H9 (cell line): ENCODE results near the gene USP6NL. TPM values are rescaled to one million over a fixed set of nuclear protein-coding genes. Genes with fewer than 3 reads are reported as not detected.

ENCODE experiments used
- DNase-seq: peaks from one replicate; pipeline ENCODE4 v3.0.0-alpha.2; 2017
- H2AFZ ChIP-seq: one replicate; pipeline ENCODE4 v1.6.1; 2013; ENCODE audit warnings: mild to moderate bottlenecking, low read length, control low read depth, moderate library complexity
- H2AK5ac ChIP-seq: 2 replicates; pipeline ENCODE4 v1.6.1; 2013; ENCODE audit warnings: low read length, control low read depth, mixed read lengths; ENCODE audit not compliant: insufficient read length
- H2BK120ac ChIP-seq: one replicate; pipeline ENCODE4 v1.6.1; 2013; ENCODE audit warnings: low read depth, mild to moderate bottlenecking, low read length, control low read depth, inconsistent platforms; ENCODE audit not compliant: poor library complexity, severe bottlenecking
- H2BK12ac ChIP-seq: 2 replicates; pipeline ENCODE4 v1.6.1; 2013; ENCODE audit warnings: low read length, control low read depth, mixed read lengths, low read depth; ENCODE audit not compliant: insufficient read length
- H2BK15ac ChIP-seq: 2 replicates; pipeline ENCODE4 v1.6.1; 2013; ENCODE audit warnings: low read depth, low read length, control low read depth
- H2BK20ac ChIP-seq: one replicate; pipeline ENCODE4 v1.6.1; 2013; ENCODE audit warnings: low read depth, mild to moderate bottlenecking, low read length, control low read depth, inconsistent platforms; ENCODE audit not compliant: poor library complexity, severe bottlenecking
- H2BK5ac ChIP-seq: 2 replicates; pipeline ENCODE4 v1.6.1; 2013; ENCODE audit warnings: low read length, control low read depth, mixed read lengths; ENCODE audit not compliant: insufficient read length
- H3K14ac ChIP-seq: 2 replicates; pipeline ENCODE4 v1.6.1; 2013; ENCODE audit warnings: low read length, control low read depth; ENCODE audit not compliant: insufficient read depth
- H3K18ac ChIP-seq: 2 replicates; pipeline ENCODE4 v1.6.1; 2013; ENCODE audit warnings: low read depth, mild to moderate bottlenecking, mixed read lengths, low read length, control low read depth; ENCODE audit not compliant: insufficient read length
- H3K23ac ChIP-seq: 2 replicates; pipeline ENCODE4 v1.6.1; 2013; ENCODE audit warnings: low read length, control low read depth, mixed read lengths, low read depth; ENCODE audit not compliant: insufficient read length
- H3K23me2 ChIP-seq: 2 replicates; pipeline ENCODE4 v1.6.1; 2013; ENCODE audit warnings: low read depth, mild to moderate bottlenecking, mixed read lengths, low read length, control low read depth; ENCODE audit not compliant: insufficient read length, poor library complexity, severe bottlenecking
- H3K27ac ChIP-seq: 2 replicates; pipeline ENCODE4 v1.5.1; 2013; ENCODE audit warnings: low read length, control low read depth, mixed read lengths, low read depth; ENCODE audit not compliant: insufficient read length
- H3K27me3 ChIP-seq: 2 replicates; pipeline ENCODE4 v1.6.1; 2013; ENCODE audit warnings: low read length, control low read depth, inconsistent platforms; ENCODE audit not compliant: insufficient read depth
- H3K4ac ChIP-seq: 2 replicates; pipeline ENCODE4 v1.6.1; 2013; ENCODE audit warnings: low read depth, mild to moderate bottlenecking, control low read depth, inconsistent platforms, low read length, moderate library complexity
- H3K4me1 ChIP-seq: 2 replicates; pipeline ENCODE4 v1.6.1; 2013; ENCODE audit warnings: low read length, control low read depth, inconsistent platforms; ENCODE audit not compliant: insufficient read depth
- H3K4me2 ChIP-seq: 2 replicates; pipeline ENCODE4 v1.6.1; 2013; ENCODE audit warnings: low read length, control low read depth, mixed read lengths; ENCODE audit not compliant: insufficient read length, insufficient read depth
- H3K56ac ChIP-seq: 2 replicates; pipeline ENCODE4 v1.6.1; 2013; ENCODE audit warnings: low read depth, mild to moderate bottlenecking, mixed read lengths, low read length, control low read depth; ENCODE audit not compliant: insufficient read length
- H3K79me1 ChIP-seq: 2 replicates; pipeline ENCODE4 v1.6.1; 2013; ENCODE audit warnings: low read depth, mild to moderate bottlenecking, moderate library complexity, low read length, control low read depth, inconsistent platforms; ENCODE audit not compliant: insufficient read depth, poor library complexity, severe bottlenecking
- H3K79me2 ChIP-seq: 2 replicates; pipeline ENCODE4 v1.6.1; 2013; ENCODE audit warnings: low read length, control low read depth, inconsistent platforms; ENCODE audit not compliant: insufficient read depth
- H3K9ac ChIP-seq: 2 replicates; pipeline ENCODE4 v1.6.1; 2013; ENCODE audit warnings: low read length, control low read depth, mixed read lengths; ENCODE audit not compliant: insufficient read length; ENCODE audit errors: extremely low read depth
- H3K9me3 ChIP-seq: one replicate; pipeline ENCODE4 v1.6.1; 2013; ENCODE audit warnings: low read depth, low read length, inconsistent platforms; ENCODE audit not compliant: control insufficient read depth
- H3T11ph ChIP-seq: one replicate; pipeline ENCODE4 v1.6.1; 2013; ENCODE audit warnings: mild to moderate bottlenecking, low read length, control low read depth, inconsistent platforms
- H4K20me1 ChIP-seq: one replicate; pipeline ENCODE4 v1.6.1; 2013; ENCODE audit not compliant: control insufficient read depth, insufficient read length, insufficient read depth
- H4K5ac ChIP-seq: 2 replicates; pipeline ENCODE4 v1.6.1; 2013; ENCODE audit warnings: low read depth, mild to moderate bottlenecking, mixed read lengths, low read length, control low read depth; ENCODE audit not compliant: insufficient read length
- H4K8ac ChIP-seq: replicated peaks from 2 replicates; pipeline ENCODE4 v1.6.1; 2013; ENCODE audit warnings: low read length, control low read depth, mixed read lengths, low read depth; ENCODE audit not compliant: insufficient read length
- H4K91ac ChIP-seq: 2 replicates; pipeline ENCODE4 v1.6.1; 2013; ENCODE audit warnings: low read depth, mild to moderate bottlenecking, moderate library complexity, mixed read lengths, low read length, control low read depth; ENCODE audit not compliant: insufficient read length
- H3K27ac Mint-ChIP-seq, 3 experiments: 2 replicates in 2 of 3; 3 replicates in 1 of 3; pipeline ENCODE4 v1.8.0; 2020 to 2021; ENCODE audit warnings: mixed read lengths in 3 of 3, mild to moderate bottlenecking in 1 of 3, moderate library complexity in 1 of 3
- H3K27me3 Mint-ChIP-seq: 2 replicates; pipeline ENCODE4 v1.8.0; 2021; ENCODE audit warnings: low read depth, mild to moderate bottlenecking, moderate library complexity, mixed read lengths
- H3K36me3 Mint-ChIP-seq, 3 experiments: 2 replicates in 2 of 3; 3 replicates in 1 of 3; pipeline ENCODE4 v1.8.0; 2020 to 2021; ENCODE audit warnings: low read depth in 3 of 3, mixed read lengths in 3 of 3; ENCODE audit not compliant: insufficient read depth in 1 of 3
- H3K4me1 Mint-ChIP-seq, 2 experiments: 2 replicates each; pipeline ENCODE4 v1.8.0; 2020; ENCODE audit warnings: mixed read lengths in 2 of 2
- H3K4me3 Mint-ChIP-seq, 2 experiments: 2 replicates in 1 of 2; 3 replicates in 1 of 2; pipeline ENCODE4 v1.8.0; 2020 to 2021; ENCODE audit warnings: mild to moderate bottlenecking in 2 of 2, mixed read lengths in 2 of 2, moderate library complexity in 1 of 2
- H3K9me3 Mint-ChIP-seq, 2 experiments: 2 replicates in 1 of 2; 3 replicates in 1 of 2; pipeline ENCODE4 v1.8.0; 2020; ENCODE audit warnings: mild to moderate bottlenecking in 2 of 2, mixed read lengths in 2 of 2, moderate library complexity in 1 of 2
- WGBS: extraction: QIAGEN DNeasy Blood & Tissue Kit; methylation state at CpG from one replicate; pipeline ENCODE4 v1.1.7; 2013; ENCODE audit warnings: missing lambda C conversion rate, low lambda C conversion rate, mixed read lengths; ENCODE audit not compliant: insufficient read length; ENCODE audit errors: extremely low coverage; 5-methylcytosine and 5-hydroxymethylcytosine counted together
- total RNA-seq: library from RNA; stranded (reverse); gene quantifications from 2 replicates; pipeline ENCODE4 v1.2.1, GENCODE V29; 2021
- TF ChIP-seq, protein P1 (sequence below): fragments of 200-600 bp; sonication (generic); conservative IDR thresholded peaks from 3 replicates; pipeline ENCODE4 v1.8.0; 2021; ENCODE audit warnings: antibody characterized with exemption, mild to moderate bottlenecking

The USP6NL gene
- total RNA-seq, 1 experiment from 2014 or later, result 28.3 TPM

DNA sequence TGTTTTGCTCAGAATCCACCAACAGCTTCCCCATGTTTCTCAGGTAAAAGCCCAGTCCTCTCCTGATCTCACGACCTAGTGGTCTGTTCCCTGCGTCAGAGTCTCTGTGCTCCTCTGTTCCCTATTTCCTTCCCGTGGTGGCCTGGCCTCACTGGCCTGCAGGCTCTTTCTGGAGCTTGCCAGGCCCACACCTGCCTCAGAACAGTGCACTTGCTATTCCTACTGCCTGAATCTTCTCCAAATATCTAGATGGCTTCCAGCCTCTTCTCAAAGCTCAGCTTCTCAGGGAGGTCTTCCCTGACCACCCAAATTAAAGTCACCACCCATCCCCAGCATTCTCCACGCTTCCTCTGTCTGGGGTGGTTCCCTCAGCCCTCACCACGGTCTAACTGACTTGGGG, 165.3 kb downstream of the USP6NL start:
- Histone ChIP-seq H3K9me3 (no peaks in the 10 kb centered on the region), H3K9ac (no peak overlapping the region), H2AK5ac (no peak overlapping the region), H3T11ph (no peak overlapping the region), H3K14ac (no peak overlapping the region), H4K8ac (no peak overlapping the region), H3K56ac (no peak overlapping the region), H4K91ac (no peak overlapping the region), H3K27me3 (no peaks in the 10 kb centered on the region), H3K23me2 (no peaks in the 10 kb centered on the region), H2BK120ac (no peak overlapping the region), H2BK15ac (no peak overlapping the region), H3K79me1 (no peaks in the 10 kb centered on the region), H3K18ac (no peak overlapping the region), H2AFZ (no peak overlapping the region), H3K4me1 (no peaks in the 10 kb centered on the region; the same call in 1 of the 2 replicates), H3K23ac (no peak overlapping the region), H3K79me2 (no peaks in the 10 kb centered on the region), H2BK12ac (no peak overlapping the region), H4K5ac (no peak overlapping the region), H2BK20ac (no peak overlapping the region), H3K4me2 (no peak overlapping the region), H2BK5ac (no peak overlapping the region), H4K20me1 (no peaks in the 10 kb centered on the region), H3K4ac (no peak overlapping the region), H3K27ac (no peak overlapping the region)
- peak overlapping the region in 1 of 3 experiments; percentile 45; a peak in 1 of 7 replicates for H3K27ac Mint-ChIP-seq
- H3K4me1 Mint-ChIP-seq, result peaks cover 25 to 33% of the 10 kb centered on the region in 2 experiments
- no peaks in the 10 kb centered on the region for H3K9me3 Mint-ChIP-seq
- peaks cover 5% of the 10 kb centered on the region for H3K27me3 Mint-ChIP-seq
- peaks cover 0 to 3% (median 0%) of the 10 kb centered on the region in 3 experiments; a peak in 2 of 7 replicates for H3K36me3 Mint-ChIP-seq
- WGBS, result no CpG with 5 or more reads among the region's 5 CpGs
- DNase-seq, result no peak
- TF ChIP-seq, protein P1, sequence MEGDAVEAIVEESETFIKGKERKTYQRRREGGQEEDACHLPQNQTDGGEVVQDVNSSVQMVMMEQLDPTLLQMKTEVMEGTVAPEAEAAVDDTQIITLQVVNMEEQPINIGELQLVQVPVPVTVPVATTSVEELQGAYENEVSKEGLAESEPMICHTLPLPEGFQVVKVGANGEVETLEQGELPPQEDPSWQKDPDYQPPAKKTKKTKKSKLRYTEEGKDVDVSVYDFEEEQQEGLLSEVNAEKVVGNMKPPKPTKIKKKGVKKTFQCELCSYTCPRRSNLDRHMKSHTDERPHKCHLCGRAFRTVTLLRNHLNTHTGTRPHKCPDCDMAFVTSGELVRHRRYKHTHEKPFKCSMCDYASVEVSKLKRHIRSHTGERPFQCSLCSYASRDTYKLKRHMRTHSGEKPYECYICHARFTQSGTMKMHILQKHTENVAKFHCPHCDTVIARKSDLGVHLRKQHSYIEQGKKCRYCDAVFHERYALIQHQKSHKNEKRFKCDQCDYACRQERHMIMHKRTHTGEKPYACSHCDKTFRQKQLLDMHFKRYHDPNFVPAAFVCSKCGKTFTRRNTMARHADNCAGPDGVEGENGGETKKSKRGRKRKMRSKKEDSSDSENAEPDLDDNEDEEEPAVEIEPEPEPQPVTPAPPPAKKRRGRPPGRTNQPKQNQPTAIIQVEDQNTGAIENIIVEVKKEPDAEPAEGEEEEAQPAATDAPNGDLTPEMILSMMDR, result no peak
- no peak overlapping the region; a peak in 1 of 5 replicates for H3K4me3 Mint-ChIP-seq
